ENCODE data around the gene LYL1.

The LYL1 gene

DNA sequence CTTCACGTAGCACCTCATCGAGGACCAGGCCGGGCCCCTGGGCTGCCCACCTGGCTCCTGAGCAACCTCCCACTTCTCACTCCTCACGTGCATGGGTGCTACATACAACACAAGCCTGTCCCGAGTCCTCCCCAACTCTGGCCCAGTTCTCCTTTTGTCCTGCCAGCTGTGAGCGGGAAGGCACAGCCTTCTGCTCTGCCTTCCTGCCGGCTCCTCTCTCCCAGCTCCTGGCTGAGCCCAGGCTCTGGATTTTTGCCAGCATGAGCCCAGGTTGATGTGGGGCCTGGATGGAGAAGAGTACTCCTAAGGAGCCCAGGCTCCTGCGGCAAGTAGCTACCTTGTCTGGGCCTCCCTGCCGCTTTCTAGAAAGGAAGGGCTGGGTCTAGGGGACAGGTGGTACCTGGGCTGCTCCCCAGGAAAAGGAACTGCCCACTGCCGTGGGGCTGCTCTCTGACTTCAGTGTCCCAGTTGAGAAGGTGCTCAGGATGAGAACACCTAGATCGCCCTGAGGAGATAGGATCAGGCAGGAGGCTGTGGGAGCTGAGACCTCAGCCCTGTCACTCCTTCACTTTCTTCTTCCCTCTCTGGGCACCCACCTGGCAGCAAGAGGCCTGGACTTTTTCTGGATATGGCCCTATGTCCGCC lies 23.6 kb downstream of the LYL1 start:
- H3K4me3 Mint-ChIP-seq: no peak overlapping the region
- H3K27ac Mint-ChIP-seq: no peak overlapping the region
- no peaks in the 10 kb centered on the region for H3K36me3 Mint-ChIP-seq
- H3K27me3 Mint-ChIP-seq: no peaks in the 10 kb centered on the region
- peaks cover 4% of the 10 kb centered on the region for H3K4me1 Mint-ChIP-seq
- no peaks in the 10 kb centered on the region for H3K9me3 Mint-ChIP-seq

DNA sequence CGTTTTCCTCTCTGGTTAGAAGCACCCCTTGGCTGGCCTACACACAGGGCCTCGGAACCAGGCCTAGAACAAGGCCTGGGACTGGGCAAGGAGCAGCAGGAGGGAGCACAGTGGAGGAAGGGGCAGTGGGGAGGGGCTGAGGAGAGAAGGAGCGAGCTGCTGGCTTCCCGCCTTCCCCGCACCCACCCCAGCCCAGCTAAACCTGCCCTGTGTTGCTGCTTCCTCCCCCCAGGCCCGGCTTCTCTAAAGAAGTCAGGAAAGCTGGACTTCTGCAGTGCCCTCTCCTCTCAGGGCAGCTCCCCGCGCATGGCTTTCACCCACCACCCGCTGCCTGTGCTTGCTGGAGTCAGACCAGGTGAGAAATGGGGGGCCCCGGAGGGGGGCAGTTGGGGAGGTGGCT lies 24.3 kb downstream of the LYL1 start:
- Mint-ChIP-seq H3K27ac (no peak overlapping the region), H3K36me3 (no peaks in the 10 kb centered on the region), H3K9me3 (no peaks in the 10 kb centered on the region), H3K27me3 (no peaks in the 10 kb centered on the region), H3K4me1 (peaks cover 4% of the 10 kb centered on the region), H3K4me3 (no peak overlapping the region)

DNA sequence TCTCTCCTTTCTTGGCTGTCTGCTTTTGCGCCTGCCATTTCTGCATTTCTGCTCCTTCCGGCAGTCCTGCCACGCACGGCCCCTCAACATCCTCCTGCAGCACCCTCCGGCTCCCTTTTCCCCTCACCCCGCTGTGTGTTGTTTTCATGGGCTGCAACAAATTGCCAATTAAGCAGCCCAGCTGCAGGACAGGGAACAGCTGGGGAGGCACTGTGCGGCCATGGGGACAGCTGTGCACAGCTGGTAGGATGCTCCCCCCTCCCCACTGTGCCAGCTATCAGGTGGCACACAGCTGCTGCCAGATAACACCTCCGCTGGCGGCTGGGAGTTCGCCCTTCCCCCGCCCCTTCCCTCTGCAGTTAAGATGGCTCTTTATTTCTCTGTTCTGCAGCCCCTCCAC lies 25.4 kb downstream of the LYL1 start:
- Mint-ChIP-seq H3K4me1 (peaks cover 4% of the 10 kb centered on the region), H3K27me3 (no peaks in the 10 kb centered on the region), H3K27ac (no peak overlapping the region), H3K36me3 (no peaks in the 10 kb centered on the region), H3K4me3 (no peak overlapping the region), H3K9me3 (no peaks in the 10 kb centered on the region)

DNA sequence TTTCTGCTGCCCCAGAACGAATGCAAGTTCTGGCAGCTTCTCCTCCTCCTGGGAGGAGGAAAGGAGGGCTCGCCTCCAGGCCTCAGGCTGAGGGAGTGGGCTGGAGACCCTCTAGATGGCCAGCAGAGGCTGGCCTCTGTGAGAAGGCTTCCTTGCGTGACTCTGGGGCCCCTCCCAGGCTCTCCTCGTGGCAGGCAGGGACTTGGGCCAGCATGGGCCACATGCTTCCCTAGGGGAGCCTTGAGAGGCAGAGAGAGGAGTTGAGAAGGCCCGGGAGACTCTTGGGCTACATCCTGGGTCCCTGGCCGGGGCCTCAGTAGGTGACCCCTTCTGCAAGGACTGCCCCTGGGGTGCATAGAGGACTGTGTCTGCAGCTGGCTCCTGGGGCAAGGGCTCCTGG lies 25.9 kb downstream of the LYL1 start:
- Mint-ChIP-seq H3K27ac (no peak overlapping the region), H3K4me1 (peaks cover 4% of the 10 kb centered on the region), H3K27me3 (no peaks in the 10 kb centered on the region), H3K4me3 (no peak overlapping the region), H3K9me3 (no peaks in the 10 kb centered on the region), H3K36me3 (no peaks in the 10 kb centered on the region)

DNA sequence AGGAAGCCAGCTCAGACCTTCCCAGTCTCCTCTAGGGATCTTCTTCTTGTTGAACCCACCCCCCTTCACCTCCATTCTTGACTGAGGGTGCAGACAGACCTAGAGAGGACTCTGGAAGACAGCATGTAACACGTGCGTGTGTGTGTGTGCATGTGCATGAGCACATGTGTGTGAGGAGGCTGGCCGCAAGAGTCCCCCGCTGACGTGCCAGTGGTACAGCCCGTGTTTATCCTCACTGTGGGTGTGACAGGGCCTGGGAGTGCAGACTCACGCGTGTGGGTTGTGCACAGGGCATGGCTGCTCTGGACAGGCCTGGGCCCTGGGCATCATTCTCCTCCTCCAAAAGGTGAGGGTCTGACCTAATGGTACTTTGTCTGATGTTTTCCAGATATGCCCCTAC lies 26.3 kb downstream of the LYL1 start:
- no peak overlapping the region for H3K4me3 Mint-ChIP-seq
- H3K36me3 Mint-ChIP-seq: no peaks in the 10 kb centered on the region
- peaks cover 4% of the 10 kb centered on the region for H3K4me1 Mint-ChIP-seq
- H3K9me3 Mint-ChIP-seq: no peaks in the 10 kb centered on the region
- no peaks in the 10 kb centered on the region for H3K27me3 Mint-ChIP-seq
- H3K27ac Mint-ChIP-seq: no peak overlapping the region

DNA sequence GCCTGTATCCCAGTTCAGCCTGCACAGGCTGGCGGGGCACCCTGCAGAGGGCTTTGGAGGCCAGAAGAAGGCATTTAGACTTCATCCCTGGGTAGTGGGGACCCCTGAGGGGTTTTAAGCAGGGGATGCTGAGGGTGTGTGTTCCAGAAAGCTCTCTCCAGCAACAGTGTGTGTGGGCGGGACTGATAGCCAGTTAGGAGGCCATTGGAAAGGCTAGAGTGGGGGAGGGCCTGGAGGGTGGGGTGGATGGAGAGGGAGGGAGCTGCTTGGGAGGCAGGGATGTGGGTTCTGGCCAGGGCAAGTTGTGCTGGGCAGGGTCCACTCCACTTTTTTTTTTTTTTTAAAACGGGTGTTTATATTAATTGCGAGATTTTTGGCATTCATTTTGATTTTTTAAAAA lies 28.3 kb downstream of the LYL1 start:
- H3K27me3 Mint-ChIP-seq: no peaks in the 10 kb centered on the region
- H3K36me3 Mint-ChIP-seq: no peaks in the 10 kb centered on the region
- H3K4me3 Mint-ChIP-seq: no peak overlapping the region
- H3K4me1 Mint-ChIP-seq: peaks cover 4% of the 10 kb centered on the region
- no peaks in the 10 kb centered on the region for H3K9me3 Mint-ChIP-seq
- H3K27ac Mint-ChIP-seq: no peak overlapping the region

DNA sequence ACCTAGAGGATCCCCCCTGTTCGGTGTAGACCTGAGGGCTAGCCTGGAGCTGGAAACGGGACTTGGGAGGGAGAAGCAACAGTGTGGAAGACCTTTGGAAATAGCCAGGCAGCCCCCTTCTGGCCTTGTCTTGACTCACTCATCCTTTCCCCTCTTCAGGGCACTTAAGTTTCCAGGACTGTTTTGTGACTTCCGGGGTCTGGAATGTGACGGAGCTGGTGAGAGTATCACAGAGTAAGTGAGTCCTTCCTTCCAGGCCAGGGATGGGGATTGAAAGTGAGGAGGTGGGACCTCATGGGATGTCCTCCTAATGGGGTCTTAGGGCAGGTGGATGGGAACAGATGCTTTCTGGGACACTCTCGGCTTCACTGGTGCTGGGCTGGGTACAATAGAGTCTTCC lies 29.4 kb downstream of the LYL1 start:
- no peaks in the 10 kb centered on the region for H3K9me3 Mint-ChIP-seq
- H3K27ac Mint-ChIP-seq: no peak overlapping the region
- H3K27me3 Mint-ChIP-seq: no peaks in the 10 kb centered on the region
- no peaks in the 10 kb centered on the region for H3K36me3 Mint-ChIP-seq
- no peak overlapping the region for H3K4me3 Mint-ChIP-seq
- H3K4me1 Mint-ChIP-seq: no peaks in the 10 kb centered on the region

DNA sequence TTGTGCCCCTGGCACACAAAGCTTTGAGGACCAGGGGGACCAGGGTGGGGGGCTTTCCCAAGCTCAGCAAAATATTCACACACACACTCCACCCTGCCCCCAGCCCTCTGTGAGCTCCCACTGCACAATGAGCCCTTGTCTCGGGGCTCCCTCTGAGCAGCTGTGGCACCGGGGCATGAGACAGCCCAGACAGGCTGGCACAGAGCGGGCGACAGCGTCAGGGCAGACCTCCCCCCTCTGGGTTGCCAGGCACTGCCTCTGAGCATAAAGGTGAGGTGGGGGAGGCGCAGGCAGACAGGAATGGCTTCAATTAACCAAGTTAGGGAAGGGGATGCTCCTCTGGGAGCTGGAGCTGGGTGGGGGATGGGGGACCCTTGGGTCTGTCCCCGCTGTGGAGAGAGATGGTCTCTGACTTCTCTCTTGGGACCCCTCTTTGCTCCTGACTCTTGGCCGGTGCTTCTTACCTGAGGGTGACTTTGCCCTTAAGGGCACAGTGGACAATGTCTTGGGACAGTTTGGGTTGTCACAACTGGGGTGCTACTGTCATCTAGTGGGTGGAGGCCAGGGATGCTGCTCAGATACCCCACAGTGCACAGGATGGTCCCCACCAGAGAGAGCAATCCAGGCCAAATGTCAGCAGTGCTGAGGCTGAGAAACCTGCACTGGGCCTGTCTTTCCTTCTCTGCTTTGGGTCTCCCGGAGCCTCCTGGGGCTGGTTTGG lies 30.3 kb downstream of the LYL1 start:
- Mint-ChIP-seq H3K36me3 (no peaks in the 10 kb centered on the region), H3K27me3 (no peaks in the 10 kb centered on the region), H3K4me1 (no peaks in the 10 kb centered on the region), H3K9me3 (no peaks in the 10 kb centered on the region), H3K27ac (no peak overlapping the region), H3K4me3 (no peak overlapping the region)

DNA sequence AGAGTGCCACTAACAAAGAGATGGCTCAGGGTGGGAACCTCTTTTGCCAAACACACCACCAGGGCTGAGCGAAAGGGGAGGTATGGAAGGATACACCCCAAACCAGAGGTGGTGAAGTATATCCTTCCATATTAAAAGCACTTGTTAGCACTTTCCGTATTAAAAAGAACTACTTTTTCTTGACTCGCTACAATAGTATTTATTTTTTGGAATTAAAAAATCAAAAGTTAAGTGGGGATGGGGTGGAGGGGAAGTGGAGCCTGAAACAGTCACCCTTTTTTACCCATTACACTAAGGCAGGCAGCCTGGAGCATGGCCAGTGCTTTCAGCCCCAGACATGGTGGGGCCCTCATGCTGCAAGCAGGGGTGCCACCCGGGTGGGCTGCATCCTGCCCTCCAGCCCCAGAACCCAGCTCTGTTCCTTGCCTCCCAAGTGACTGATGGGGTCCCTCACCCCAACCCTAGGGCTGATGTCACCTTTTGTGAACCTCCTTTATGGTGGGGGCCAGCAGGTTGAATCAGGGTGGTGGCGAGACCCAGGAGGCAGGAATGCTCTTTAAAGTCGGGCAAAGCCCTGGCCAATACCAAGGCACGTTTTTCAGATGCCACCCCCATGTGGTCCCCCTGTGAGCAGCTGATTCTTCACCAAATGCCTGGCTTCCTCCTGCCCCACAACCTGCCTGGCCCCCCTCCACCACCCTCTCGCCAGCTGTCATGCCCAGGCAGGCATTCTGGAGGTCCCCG lies 31.0 kb downstream of the LYL1 start:
- no peaks in the 10 kb centered on the region for H3K4me1 Mint-ChIP-seq
- H3K27ac Mint-ChIP-seq: no peak overlapping the region
- no peaks in the 10 kb centered on the region for H3K27me3 Mint-ChIP-seq
- H3K36me3 Mint-ChIP-seq: no peaks in the 10 kb centered on the region
- no peaks in the 10 kb centered on the region for H3K9me3 Mint-ChIP-seq
- H3K4me3 Mint-ChIP-seq: no peak overlapping the region

DNA sequence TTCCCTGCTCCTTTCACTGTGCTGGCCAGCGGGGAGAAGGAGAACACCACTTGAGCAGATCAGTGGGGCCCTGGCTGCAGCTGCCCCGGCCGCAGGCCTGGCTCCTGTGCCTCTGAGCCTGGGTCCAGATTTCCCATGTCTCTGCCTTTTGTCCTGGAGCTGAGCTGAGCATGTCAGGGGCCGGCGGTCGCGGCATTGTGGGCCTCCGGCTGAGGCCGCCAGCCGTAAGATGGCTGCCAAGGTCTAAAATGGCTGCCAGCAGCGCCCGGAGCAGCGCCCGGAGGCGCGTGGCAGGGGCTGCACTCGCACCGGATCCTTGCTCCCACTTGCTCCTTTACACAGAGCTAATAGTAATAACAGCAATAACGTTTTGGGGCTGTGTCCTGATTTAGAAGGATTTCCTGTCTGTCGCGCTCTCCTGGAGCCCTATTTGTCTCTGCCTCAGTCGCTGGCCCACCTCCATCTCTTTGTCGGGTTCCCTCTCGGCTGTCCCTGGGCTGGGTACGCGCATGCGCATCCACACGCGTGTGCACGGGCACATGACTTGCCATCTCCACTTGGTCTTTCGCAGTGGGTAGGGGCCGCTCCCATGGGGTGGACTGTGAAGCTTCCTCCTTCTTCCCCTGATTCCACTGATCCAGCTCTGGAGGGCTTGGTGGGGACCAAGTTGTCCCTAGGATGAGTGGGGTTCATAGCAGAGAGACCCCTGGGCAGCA lies 32.1 kb downstream of the LYL1 start:
- H3K27me3 Mint-ChIP-seq: no peaks in the 10 kb centered on the region
- no peaks in the 10 kb centered on the region for H3K4me1 Mint-ChIP-seq
- H3K9me3 Mint-ChIP-seq: no peaks in the 10 kb centered on the region
- H3K27ac Mint-ChIP-seq: no peak overlapping the region
- no peak overlapping the region for H3K4me3 Mint-ChIP-seq
- H3K36me3 Mint-ChIP-seq: no peaks in the 10 kb centered on the region

DNA sequence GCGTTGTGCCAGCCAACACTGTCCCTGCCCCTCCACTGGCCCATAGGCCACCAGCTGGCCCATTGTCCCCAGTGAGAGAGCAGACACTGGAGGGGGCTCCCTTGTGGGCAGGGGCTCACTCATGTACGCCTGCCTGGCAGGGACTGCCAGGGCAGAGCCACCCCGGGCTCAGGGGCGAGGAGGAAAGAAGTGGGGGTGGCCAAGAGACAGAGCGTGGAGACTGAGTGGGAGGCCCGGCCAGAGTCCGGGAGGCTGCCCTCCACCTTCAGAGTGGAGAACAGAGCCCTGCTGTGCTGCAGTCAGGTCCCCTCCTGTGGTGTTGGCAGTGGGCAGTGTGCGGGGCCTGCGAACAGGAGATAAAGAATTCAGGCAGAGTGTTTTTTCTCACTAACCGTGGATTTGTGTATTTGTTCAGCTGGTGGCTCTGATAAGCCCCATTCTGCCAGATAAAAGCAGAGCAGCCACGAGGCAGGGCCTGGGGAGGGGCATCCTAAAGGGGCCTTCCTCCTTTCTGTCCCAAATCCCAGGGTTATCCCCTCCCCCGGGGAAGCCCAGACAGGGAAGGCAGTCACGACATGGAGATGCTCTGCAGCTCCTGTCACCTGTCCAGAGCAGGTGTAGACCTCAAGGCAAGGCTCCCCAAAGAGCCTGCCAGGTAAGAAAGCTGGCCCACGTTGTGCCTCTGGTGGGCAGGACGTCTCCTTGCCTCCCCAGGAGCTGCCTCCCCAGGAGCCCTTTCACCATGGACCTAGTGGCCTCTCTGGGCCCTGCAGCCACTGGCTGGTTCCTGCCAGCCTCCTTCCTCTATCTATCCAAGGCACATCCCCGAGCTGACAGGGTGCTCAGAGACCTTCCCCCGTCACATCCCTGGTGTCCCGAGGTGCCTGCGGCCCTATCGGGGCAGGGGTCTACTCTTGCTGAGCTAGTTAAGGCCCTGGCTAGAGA lies 33.0 kb downstream of the LYL1 start:
- Mint-ChIP-seq H3K4me1 (no peaks in the 10 kb centered on the region), H3K36me3 (no peaks in the 10 kb centered on the region), H3K4me3 (no peak overlapping the region), H3K27ac (no peak overlapping the region), H3K27me3 (no peaks in the 10 kb centered on the region), H3K9me3 (no peaks in the 10 kb centered on the region)

DNA sequence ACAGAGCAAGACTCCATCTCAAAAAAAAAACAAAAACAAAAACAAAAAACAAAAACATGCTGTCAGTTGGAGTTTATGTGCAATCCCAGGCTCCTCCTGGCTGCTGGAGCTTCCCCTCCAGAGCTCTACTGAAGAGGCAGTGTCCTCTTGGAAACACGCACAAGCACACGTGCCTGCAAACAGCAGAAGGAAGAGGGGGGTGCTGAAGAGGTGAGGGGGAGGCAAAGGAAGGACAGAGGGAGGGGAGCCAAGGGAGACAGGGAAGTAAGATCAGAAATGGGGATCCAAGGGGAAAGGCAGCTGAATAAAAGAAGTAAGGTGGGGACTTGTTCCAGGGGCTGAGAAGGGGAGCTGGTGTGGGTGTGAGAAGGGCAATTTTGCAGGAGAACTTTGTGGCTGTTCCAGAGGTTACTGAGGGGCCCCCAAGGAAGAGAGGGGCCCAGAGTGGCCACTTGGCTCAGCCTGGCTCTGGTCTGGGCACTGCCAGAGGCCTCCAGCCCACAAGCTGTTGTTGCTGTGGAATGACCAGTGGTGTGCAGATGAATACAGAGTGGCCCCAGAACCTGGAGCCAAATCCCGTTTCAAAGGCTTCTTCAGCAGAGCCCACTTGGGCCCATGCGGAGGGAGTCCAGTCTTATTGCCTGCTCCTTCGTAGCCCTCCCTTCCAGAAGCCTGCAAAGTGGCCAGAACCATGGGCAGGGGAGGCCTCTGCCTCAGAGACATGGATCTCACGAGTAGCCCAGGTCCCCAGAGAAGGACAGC lies 34.4 kb downstream of the LYL1 start:
- H3K4me3 Mint-ChIP-seq: no peak overlapping the region
- H3K27me3 Mint-ChIP-seq: peaks cover 3% of the 10 kb centered on the region
- no peaks in the 10 kb centered on the region for H3K4me1 Mint-ChIP-seq
- H3K9me3 Mint-ChIP-seq: no peaks in the 10 kb centered on the region
- H3K27ac Mint-ChIP-seq: no peak overlapping the region
- no peaks in the 10 kb centered on the region for H3K36me3 Mint-ChIP-seq

DNA sequence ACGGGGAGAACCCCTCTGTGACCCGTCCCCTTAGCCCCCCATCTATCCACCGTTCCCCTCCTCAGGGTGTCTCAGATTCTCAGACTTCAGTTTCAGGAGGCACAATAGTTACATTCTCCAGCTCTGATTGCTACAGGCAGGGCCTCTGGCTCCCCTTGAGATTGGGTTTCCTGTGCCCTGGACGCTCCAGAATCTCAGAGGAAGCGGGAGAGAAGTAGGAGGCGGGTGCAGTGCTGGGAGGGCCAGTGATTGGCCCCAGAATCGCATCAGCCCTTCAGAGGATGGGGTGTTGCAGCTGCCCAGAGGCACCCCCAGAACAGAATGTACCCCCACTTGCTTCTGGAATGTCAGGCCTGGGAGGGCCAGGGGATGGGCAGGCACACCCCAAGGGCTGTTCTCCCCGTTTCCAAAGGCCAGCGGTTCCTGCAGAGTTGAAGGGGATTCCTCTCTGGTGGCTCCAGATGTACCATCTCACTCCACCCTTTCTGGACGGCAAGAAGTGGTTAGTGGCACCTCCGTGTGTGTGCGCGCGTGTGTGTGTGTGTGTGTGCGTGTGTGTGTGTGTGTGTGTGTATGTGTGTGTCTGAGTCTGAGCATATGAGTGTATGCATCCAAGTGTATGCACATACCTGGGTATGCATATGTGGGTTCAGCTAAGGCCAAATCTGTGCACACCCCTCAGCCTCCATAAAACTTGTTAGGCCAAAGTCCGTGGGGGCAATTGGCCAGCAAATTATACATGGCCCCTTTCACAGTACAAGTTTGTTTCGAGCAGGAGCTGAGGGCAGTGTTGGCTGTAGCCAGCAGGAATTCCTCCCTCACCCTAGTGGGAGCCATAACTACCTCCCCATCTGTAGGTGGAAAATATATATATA lies 35.5 kb downstream of the LYL1 start:
- Mint-ChIP-seq H3K9me3 (no peaks in the 10 kb centered on the region), H3K4me3 (no peak overlapping the region)

DNA sequence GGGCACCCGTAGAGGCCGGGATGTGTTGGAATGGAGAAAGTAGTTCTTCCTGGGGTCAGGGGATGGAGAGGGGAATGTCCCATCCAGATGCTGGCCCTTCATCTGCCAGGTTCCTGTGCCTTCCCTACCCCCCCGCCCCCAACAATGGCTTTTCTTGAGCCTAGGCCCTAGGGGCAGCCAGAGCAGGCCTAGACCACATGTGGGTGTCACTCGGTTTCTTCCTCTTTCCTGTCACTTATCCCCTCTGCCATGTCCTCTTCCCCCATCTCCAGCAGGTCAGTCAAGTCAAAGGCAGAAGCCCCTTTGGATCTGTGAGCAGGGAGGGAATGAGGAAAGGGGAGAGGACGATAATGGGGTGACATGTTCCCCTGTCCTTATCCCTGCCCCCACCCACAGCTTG lies 36.4 kb downstream of the LYL1 start:
- Mint-ChIP-seq H3K27me3 (peaks cover 6% of the 10 kb centered on the region), H3K36me3 (no peaks in the 10 kb centered on the region), H3K4me3 (no peak overlapping the region), H3K27ac (no peak overlapping the region), H3K9me3 (no peaks in the 10 kb centered on the region), H3K4me1 (peaks cover 4% of the 10 kb centered on the region)

More for the DNA sequence above, 35.5 kb downstream of the LYL1 start:
- H3K4me1 Mint-ChIP-seq: no peaks in the 10 kb centered on the region
- peaks cover 3% of the 10 kb centered on the region for H3K27me3 Mint-ChIP-seq
- no peak overlapping the region for H3K27ac Mint-ChIP-seq
- H3K36me3 Mint-ChIP-seq: no peaks in the 10 kb centered on the region
